Hematopoietic multipotent progenitor cell treated with erythropoietin and hydrocortisone succinate and interleukin-3 and kit ligand, for 8 days (in vitro differentiated cells): ENCODE results near the gene JKAMP.
"Not testable (repeated sequence)": the region's sequence is repeated elsewhere in the genome, so short reads cannot be mapped to it uniquely, and the experiment has no call there.

Experiments
- DNase-seq: peaks from one replicate; pipeline ENCODE4 v3.0.0-alpha.2; 2015

Gene JKAMP

GRCh38 chr14:59483819-59484638 is at the start of gene JKAMP, which contains the start of gene L3HYPDH:
TSS of gene JKAMP (plus strand) at chr14:59484517. CDS start at chr14:59484590, 73 bp downstream.
TSS of gene L3HYPDH (minus strand) at chr14:59484408. CDS start at chr14:59484316, 92 bp downstream.
- DNase-seq, result peak; percentile 96

- no peak for DNase-seq
Observed at GRCh38 chr14:59435101-59435500, 49.2 kb upstream of the JKAMP start.

GRCh38 chr14:59435987-59436386 is 48.3 kb upstream of the JKAMP start:
- no peak for DNase-seq

GRCh38 chr14:59438195-59438647 is 46.1 kb upstream of the JKAMP start:
- DNase-seq, result no peak

- DNase-seq, result no peak
Observed at GRCh38 chr14:59439256-59439965, 44.9 kb upstream of the JKAMP start.

- DNase-seq, result not testable (repeated sequence)
Observed at GRCh38 chr14:59448673-59449072, 35.6 kb upstream of the JKAMP start.

- no peak for DNase-seq
Observed at GRCh38 chr14:59450716-59451115, 33.6 kb upstream of the JKAMP start.

- no peak for DNase-seq
Observed at GRCh38 chr14:59451849-59452248, 32.5 kb upstream of the JKAMP start.

GRCh38 chr14:59454139-59454538 is 30.2 kb upstream of the JKAMP start:
- DNase-seq, result no peak

- no peak for DNase-seq
Observed at GRCh38 chr14:59455411-59455810, 28.9 kb upstream of the JKAMP start.

GRCh38 chr14:59458486-59458885 is 25.8 kb upstream of the JKAMP start:
- no peak for DNase-seq

GRCh38 chr14:59460378-59460777 is 23.9 kb upstream of the JKAMP start:
- DNase-seq, result no peak

GRCh38 chr14:59461891-59462290 is 22.4 kb upstream of the JKAMP start:
- DNase-seq, result no peak

GRCh38 chr14:59463787-59464485 is 20.4 kb upstream of the JKAMP start:
- DNase-seq, result no peak

GRCh38 chr14:59464486-59465315 is 19.6 kb upstream of the JKAMP start:
- peak; percentile 53 for DNase-seq

GRCh38 chr14:59465316-59466135 is 18.8 kb upstream of the JKAMP start, which contains the start of gene GPR135:
TSS of gene GPR135 (minus strand) at chr14:59465380. CDS start at chr14:59465226, 154 bp downstream.
- no peak for DNase-seq

- no peak for DNase-seq
Observed at GRCh38 chr14:59474172-59474571, 10.1 kb upstream of the JKAMP start.

GRCh38 chr14:59475709-59476108 is 8.6 kb upstream of the JKAMP start:
- DNase-seq, result no peak

- DNase-seq, result no peak
Observed at GRCh38 chr14:59478540-59478939, 5.8 kb upstream of the JKAMP start.

- no peak for DNase-seq
Observed at GRCh38 chr14:59480166-59480565, 4.2 kb upstream of the JKAMP start.

- DNase-seq, result no peak
Observed at GRCh38 chr14:59481407-59481806, 2.9 kb upstream of the JKAMP start.
